Astrocyte of the hippocampus (primary cell): ENCODE data around the gene RXRA.

Experiments used
- DNase-seq: peaks from one replicate; pipeline ENCODE4 v3.0.0; 2011; ENCODE audit warnings: low read depth, low spot score

The RXRA gene

DNA sequence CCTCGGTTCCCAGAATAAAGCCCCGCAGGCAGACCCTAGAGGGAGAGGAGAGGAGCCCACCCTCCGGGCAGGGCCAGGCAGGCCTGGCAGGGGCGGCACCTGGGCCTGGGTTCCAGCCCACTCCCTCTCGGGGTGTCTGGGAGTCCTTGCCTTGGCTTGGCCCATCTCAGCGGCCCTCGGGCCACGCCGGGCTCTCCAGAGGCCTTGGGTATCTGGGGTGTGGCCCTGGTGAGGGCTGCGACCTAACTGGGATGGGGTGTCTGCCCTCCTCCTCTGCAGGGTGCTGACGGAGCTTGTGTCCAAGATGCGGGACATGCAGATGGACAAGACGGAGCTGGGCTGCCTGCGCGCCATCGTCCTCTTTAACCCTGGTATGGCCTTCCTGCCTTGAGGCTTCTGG lies 105.4 kb downstream of the RXRA start:
- no peak for DNase-seq

DNA sequence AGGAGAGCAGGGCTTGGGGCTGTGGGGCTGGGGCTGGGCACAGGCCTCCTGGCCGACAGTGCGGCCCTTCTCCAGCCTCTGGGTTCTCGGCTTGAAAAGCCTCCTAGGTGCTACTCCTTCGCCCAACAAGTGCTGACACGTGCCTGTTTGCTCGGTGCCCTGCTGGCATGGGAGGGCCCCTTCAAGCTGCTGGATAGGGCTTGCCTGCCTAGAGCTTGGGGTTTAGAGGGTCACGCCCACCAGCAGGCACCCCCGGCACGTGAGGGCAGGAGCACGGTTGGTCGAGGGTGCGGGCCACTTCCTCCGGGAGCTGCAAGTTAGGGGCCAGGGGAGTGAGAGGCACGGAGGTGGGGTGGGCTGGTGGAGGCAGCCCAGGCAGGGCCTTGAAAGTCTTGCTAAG lies 106.2 kb downstream of the RXRA start:
- no peak for DNase-seq

DNA sequence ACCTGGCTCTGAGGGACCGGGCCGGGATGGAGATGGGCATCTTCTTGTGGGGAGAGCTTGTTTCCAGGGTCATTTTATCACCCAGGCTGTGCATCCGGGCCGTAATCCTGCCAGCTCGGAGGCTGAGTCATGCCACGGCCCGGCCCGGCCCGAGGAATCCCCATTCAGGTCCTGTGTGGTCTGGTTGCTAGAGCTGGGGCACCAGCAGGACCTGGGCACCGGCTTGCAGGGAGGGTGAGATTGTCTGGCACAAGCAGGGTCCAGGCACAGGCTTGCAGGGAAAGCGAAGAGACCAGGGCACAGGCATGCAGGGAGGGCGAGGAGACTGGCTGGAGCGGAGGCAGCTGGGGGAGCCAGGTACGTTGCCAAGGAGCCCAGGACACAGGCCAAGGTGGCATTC lies 106.8 kb downstream of the RXRA start:
- DNase-seq, result peak; percentile 68

DNA sequence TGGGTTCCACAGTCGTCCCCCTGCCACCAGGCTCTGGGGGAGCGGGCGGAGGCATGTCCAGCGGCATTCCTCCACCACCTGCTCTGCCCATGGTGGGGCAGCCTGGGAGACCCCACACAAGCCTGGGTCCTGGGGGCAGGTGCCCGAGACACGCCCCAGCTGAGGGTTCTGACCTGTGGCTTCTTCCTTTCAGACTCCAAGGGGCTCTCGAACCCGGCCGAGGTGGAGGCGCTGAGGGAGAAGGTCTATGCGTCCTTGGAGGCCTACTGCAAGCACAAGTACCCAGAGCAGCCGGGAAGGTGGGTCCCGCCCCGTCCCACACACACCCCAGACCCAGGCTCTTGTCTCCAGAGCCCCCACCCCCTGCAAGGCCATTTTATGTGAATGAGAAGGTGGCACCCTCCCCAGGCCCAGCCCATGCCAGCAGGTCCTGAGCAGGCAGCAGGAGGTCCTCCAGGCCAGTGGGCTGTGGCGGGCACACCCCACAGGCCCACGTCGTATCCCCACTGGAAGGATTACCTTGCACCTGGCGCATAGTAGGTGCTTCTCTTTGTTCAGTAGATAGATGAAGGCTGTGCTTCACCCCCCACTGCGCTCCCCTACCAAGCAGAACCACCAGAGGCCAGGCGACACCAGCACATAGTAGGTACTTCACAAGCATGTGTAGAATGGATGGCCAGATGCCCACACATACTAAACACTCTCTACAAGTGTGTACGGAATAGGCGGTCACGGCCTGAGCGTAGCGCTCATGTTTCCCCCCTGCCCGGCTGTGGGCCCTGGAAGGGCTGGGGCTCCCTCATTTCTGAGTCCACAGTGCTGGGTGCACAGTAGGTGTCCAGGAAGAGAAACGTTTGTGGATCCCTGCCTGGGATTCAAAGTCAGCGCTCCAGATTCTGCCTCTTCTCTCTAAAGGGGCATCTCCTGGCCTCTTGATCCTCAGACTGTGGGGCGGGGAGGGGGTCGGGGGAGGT lies 107.9 kb downstream of the RXRA start:
- DNase-seq, result no peak

DNA sequence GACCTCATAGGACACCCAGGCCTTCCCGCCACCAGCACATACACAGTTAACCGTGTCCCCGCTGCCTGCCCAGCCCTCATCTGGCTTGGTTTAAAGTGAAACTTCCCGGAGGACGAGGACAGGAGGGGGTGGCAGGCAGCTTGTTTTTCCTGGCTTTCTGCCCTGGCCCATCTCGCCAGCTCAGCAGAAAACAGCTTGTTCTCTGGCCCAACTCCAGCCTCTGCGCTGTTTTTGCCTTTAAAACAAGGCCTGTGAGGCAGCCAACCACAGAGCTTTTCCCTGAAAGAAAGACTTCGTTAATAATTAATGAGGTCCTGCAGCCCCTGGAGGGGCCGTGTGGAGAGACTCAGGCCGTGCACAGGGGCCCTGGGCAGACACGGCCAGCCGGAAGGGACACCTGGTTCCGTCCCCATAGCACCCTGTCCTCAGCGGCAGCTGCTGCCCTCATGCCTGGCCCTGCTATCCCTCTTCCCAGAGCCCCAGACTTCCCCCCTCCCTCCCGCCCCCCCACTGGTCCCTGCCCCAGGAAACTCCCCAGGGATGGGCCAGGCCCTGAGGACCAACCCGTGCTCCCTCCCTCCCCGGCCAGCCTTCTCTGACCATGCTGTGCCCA lies 108.7 kb downstream of the RXRA start:
- DNase-seq, result peak; percentile 99

DNA sequence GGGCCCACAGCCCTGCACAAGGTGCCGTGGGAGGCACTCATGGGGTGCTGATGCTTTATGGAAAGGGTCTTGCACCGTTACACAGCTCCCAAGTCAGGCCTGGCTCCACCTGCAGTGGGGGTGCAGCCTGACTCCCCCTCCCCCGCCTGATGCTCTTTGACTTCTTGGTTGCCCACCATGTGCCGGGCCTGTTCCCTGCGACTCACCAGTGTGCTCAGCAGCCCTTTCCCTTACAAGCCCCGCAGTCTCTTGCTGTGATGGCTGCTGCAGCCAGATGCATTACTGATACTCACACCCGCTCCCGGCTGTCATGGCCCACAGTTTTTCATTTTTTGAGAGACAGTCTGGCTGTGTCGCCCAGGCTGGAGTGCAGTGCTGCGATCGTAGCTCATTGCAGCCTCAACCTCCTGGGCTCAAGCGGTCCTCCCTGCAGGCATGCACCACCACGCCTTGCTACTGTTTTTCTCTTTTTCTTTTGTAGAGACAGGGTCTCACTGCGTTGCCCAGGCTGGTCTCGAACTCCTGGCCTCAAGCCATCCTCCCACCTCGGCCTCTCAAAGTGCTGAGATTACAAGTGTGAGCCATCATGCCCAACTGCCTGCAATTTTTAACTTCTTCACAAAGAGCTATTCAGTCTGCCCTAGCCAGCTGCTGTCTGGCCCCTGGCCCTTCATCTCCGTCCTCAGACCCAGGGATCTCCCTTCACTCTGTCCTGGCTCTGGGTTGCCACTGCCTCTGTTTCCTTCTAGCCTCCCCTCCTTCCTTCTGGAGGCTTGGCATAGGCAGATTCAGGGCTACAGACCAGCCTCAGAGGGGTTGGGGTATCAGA lies 109.5 kb downstream of the RXRA start:
- DNase-seq, result no peak

DNA sequence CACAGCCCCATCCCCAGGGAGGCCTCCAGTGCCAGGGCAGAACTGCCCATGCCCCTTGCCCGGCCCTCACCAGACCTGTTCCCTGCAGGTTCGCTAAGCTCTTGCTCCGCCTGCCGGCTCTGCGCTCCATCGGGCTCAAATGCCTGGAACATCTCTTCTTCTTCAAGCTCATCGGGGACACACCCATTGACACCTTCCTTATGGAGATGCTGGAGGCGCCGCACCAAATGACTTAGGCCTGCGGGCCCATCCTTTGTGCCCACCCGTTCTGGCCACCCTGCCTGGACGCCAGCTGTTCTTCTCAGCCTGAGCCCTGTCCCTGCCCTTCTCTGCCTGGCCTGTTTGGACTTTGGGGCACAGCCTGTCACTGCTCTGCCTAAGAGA lies 110.1 kb downstream of the RXRA start:
- DNase-seq, result no peak

DNA sequence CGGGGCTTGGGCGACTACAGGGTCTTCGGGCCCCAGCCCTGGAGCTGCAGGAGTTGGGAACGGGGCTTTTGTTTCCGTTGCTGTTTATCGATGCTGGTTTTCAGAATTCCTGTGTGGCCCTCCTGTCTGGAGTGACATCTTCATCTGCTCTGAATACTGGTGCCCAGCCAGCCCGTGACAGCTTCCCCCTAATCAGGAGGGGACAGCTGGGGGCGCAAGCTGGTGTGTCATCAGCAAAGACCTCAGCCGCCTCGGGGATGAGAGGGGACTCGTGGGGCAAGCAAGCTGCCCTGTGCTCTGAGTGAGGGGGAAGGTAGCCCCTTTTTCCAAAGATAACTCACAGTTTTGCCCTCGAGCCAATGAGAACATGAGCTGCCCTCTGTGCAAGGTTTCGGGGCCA lies 110.7 kb downstream of the RXRA start:
- DNase-seq, result no peak

DNA sequence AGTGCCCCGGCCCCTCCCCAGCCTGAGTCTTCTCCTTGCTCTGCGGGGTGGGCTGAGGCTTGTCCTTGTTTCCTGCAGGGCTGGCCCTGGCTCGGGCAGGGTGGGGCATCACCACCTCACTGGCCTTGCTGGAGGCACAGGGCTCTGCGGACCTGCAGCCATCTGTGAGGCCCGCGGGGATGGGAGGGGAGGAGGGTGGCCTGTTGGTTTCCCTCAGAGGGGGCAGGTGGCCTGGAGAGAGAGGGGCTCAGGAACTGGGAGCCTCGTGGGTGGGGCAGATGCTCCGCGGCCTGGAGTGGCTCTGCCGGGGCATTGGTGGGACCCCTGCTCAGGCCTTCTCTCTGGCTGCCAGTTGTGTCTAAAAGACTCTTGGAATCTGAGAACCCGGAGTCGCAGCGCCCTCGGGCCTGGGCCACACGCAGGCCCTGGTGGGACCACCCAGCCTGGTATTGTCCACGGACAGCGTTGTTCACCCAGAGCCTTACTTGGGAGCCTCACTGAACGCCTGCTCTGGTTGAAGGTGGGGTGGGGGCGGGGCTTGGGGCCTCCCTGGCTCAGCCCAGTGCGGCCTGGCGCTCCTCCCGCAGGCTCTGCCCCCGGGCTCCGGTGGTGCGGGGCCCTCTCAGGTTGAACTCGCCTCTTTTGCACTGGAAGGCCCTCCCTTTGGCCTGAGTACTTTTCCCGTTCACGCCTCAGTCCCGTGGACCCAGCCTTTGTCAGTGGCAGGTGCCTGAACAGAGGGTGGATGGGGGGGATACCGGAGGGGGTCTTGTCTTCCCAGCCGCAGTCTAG lies 111.3 kb downstream of the RXRA start:
- DNase-seq, result peak; percentile 46

DNA sequence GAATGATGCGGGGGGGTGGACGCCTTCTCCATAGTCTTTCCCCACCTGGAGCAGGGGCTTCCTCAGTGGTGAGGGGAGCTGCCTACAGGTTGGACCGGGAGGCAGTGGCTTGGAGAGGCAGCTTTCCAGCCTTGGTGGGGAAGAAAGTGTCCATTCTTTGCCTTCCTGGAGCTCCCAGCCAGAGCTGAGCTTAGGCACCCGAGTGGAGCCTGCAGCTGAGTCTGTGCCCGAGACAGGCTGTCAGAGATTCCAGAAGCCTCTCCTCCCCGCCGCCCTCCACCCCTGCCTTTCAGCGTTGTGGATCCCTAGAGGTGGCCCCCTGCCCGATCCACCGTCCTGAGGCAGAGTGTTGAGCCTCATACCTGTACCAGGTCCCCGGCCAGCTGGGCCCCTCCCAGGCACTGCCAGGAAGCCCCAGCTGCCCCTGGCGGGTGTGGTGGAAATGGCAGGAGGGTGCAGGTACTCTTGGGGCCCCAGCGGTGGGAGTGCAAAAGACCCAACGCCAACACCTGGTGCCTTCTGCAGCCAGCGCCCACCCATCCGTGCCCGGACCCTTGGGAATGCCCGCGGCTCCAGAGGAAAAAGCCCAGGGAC lies 112.0 kb downstream of the RXRA start:
- no peak for DNase-seq

DNA sequence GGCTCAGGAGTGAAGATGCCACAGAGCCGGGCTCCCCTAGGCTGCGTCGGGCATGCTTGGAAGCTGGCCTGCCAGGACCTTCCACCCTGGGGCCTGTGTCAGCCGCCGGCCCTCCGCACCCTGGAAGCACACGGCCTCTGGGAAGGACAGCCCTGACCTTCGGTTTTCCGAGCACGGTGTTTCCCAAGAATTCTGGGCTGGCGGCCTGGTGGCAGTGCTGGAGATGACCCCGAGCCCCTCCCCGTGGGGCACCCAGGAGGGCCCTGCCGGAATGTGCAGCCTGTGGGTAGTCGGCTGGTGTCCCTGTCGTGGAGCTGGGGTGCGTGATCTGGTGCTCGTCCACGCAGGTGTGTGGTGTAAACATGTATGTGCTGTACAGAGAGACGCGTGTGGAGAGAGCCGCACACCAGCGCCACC lies 113.1 kb downstream of the RXRA start:
- DNase-seq, result no peak

DNA sequence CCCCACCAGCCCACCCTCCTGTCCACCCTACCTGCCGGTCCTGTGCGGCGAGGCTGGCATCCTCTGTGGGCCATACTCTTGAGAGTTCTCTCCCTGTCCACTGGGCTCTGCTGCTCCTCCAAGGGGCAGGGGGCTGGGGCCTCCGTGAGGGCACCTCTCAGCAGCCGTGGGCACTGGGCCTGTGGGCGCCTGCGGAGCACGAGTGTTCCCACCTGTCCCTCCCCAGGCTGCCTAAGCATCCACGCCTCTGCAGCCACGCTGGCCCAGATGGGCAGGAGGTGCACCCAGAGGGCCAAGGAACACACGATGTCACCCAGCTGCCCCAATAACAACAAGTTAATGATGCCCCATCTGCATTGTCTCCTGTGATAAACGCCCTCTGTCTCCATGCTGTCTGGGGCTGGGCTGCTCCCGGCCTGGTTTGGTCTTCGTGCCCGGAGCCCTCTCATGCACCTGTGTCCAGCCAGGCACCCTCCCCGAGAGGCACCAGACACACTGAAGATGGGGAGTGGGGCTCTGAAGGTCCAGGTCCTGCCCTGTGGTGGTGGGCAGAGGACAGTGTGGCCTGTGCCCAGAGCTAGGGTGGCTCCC lies 114.5 kb downstream of the RXRA start:
- DNase-seq, result no peak

DNA sequence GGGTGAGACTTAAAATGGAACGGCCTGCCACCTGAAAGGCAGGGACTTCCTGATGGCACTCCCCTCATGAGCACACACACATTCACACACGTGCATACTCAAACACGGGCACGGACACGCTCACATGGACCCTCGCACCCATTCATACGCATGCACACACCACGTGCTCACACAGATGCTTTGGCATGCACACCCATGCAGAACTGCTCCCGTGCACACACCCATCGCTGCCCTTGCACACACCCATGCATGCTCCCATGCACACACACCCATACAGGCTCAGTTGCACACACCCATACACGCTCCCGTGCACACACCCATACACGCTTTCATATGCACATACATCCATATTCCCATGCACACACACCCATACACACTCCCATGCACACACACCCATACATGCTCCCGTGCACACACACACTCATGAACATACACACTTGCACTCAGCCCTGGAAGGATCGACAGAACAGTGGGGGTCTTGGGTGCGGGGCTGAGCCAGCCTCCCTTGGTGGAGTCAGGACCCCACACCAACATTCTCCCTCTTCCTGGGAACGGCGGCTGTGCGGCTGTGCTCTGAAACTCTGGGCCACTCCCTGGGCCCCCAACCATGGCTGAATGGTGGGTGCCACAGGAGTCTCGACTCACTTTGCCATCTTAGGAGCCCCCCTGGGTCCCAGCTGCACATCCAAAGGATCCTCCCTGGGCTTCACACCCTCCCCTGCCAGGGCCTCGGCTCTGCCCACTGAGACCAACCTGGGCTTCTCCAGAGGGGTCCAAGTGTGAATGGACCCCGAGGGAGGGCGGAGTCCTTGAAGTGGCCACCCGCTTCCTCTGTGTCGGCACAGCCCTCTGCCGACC lies 115.2 kb downstream of the RXRA start:
- DNase-seq, result no peak

DNA sequence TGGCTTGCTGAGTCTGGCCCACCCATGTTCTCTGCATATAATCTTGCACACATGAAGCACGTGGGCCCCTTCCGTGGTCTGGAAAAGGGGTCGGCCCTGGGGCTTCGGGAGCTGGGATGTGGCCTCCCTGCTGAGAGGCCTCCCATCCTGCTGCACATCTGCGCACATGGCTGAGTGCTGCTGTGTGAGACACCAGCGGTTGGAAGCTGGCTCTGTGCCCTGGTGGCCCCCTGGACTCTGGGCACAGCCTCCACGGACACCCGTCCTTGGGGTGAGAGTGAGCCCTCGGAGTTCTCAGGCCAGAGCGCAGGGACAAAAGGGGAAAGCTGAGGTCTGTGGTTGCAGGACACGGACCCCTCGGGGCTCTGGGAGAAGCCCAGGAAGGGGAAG lies 115.8 kb downstream of the RXRA start:
- DNase-seq, result peak; percentile 48

DNA sequence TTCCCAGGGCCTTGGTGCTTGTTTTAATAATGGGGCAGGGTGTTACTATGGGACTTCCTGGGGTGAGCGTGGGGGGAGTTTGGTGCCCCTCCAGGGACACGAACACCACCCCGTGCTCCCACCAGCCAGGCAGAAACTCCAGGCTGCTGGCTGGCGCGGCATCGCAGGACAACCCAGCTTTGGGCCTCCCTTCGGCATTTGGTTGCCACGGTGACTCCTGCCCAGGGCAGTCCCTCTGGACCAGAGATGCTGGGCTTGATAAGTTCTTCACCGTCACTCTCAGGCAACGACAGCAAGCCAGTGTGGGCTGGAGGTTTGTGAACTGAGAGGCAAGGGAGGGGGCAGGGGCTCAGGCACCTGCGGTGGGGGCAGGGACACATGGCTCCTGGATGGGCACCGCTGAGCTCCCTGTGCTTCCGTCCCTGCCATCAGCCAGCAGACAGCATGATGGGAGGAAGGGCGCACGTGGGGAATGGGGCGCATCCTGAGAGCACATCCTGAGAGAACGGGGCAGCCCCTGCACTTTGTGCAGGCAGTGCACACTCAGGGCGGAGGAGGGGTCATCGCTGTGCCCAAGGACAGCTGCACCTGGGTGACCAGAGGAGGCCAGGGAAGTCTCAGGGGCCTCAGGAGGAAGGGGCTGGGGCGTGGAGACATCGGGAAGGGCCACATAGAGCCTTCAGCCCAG lies 116.4 kb downstream of the RXRA start:
- peak; percentile 56 for DNase-seq

DNA sequence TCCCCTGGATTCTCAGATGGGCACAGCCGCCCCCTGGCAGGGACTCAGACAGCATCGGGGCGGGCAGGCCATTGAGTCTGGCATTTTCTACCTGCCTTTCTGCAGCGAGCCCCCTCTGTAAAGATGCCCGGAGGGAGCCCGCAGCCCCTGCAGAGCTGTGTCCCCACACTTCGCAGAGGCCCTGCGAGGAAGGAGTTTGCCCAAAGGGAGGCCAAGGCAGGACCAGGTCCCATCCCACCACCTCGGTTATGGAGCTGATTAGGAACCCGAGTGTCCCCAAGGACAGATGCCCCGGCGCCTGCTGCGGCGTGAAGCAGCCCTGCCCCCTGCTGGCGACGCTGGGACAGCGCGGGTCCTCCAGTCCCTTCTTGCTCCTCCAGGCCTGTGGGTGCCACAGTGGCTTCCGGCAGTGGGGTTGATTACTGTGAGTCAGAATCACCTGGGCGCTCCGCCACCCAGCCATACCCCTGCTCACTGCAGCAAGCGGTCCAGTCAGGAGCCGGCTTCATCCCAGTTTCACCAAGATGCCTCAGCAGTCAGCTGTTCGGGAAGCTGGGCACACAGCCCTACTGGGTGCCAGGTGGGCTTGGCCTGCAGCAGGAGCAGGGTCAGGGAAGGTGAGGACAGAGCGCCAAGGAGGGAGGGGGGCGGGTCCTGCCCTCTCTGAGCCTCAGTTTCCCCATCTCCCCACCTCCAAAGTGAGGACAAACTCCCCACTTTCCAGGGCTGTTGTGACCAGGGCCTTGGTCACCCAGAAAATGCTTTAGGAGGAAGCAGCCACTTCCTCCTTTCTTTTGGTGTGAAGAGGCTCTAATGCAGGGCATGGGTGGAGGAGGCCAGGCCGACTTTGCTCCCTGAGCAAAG lies 117.2 kb downstream of the RXRA start:
- peak; percentile 96 for DNase-seq

DNA sequence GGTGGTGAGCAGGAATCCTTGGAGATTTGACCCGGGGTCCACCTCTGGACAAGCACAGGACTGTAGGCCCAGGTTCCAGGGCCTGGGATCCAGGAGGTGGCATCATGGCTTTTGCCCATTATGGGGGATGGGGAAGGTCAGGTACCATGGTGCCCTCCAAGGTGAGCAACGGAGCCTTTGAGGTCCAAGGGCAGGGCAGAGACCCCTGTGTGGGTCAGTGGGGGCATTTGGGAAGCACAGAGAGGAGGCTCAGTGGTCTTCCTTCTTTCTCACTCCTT lies 117.7 kb downstream of the RXRA start:
- no peak for DNase-seq

DNA sequence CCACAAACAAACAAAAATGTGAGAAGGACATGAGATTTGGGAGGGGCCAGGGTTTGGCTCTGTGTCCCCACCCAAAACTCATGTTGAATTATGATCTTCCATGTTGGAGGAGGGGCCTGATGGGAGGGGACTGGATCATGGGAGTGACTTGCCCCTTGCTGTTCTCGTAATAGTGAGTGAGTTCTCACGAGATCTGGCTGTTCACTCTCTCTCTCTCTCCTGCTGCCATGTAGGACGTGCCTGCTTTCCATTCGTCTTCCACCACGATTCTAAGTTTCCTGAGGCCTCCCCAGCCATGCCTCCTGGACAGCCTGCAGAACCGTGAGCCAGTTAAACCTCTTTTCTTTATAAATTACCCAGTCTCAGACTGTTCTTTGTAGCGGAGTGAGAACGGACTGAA lies 118.7 kb downstream of the RXRA start:
- DNase-seq, result no peak
